Astrocyte (in vitro differentiated cells and primary cell): ENCODE results near the gene CNOT10.

Source experiments
- EZH2 ChIP-seq: IDR thresholded peaks from 2 replicates; pipeline ENCODE4 v1.6.1; 2012; ENCODE audit warnings: mild to moderate bottlenecking, low read length, inconsistent platforms; ENCODE audit not compliant: insufficient read depth
- TF ChIP-seq, protein P1 (sequence below): IDR thresholded peaks from 2 replicates; pipeline ENCODE4 v1.5.1; 2011; ENCODE audit warnings: low read depth, mild to moderate bottlenecking, inconsistent platforms, low read length, moderate library complexity; ENCODE audit not compliant: insufficient read depth

DNA sequence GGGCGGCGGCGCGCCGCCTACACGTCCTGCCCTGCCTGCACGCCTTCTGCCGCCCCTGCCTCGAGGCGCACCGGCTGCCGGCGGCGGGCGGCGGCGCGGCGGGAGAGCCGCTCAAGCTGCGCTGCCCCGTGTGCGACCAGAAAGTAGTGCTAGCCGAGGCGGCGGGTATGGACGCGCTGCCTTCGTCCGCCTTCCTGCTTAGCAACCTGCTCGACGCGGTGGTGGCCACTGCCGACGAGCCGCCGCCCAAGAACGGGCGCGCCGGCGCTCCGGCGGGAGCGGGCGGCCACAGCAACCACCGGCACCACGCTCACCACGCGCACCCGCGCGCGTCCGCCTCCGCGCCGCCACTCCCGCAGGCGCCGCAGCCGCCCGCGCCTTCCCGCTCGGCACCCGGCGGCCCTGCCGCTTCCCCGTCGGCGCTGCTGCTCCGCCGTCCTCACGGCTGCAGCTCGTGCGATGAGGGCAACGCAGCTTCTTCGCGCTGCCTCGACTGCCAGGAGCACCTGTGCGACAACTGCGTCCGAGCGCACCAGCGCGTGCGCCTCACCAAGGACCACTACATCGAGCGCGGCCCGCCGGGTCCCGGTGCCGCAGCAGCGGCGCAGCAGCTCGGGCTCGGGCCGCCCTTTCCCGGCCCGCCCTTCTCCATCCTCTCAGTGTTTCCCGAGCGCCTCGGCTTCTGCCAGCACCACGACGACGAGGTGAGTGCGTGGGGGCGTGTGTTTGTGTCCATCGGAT, 133.4 kb downstream of the CNOT10 start:
- TF ChIP-seq, protein P1, sequence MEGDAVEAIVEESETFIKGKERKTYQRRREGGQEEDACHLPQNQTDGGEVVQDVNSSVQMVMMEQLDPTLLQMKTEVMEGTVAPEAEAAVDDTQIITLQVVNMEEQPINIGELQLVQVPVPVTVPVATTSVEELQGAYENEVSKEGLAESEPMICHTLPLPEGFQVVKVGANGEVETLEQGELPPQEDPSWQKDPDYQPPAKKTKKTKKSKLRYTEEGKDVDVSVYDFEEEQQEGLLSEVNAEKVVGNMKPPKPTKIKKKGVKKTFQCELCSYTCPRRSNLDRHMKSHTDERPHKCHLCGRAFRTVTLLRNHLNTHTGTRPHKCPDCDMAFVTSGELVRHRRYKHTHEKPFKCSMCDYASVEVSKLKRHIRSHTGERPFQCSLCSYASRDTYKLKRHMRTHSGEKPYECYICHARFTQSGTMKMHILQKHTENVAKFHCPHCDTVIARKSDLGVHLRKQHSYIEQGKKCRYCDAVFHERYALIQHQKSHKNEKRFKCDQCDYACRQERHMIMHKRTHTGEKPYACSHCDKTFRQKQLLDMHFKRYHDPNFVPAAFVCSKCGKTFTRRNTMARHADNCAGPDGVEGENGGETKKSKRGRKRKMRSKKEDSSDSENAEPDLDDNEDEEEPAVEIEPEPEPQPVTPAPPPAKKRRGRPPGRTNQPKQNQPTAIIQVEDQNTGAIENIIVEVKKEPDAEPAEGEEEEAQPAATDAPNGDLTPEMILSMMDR, result no peak
- peak; percentile 96 for TF ChIP-seq EZH2
